GM11168 (cell line): Measurements from ENCODE around the gene GAL3ST2.

Experiments
- in situ Hi-C: fragments of 300-500 bp; cut with MboI; formaldehyde crosslinking; loops from one replicate; pipeline ENCODE4 v1.12.0; 2022; ENCODE audit warnings: low sequenced_read_pairs; ENCODE audit not compliant: unreplicated experiment

The GAL3ST2 gene

GRCh38 chr2:241836292-241836691 lies 59.7 kb downstream of the GAL3ST2 start:
- in situ Hi-C loops = no loop called here

DNA sequence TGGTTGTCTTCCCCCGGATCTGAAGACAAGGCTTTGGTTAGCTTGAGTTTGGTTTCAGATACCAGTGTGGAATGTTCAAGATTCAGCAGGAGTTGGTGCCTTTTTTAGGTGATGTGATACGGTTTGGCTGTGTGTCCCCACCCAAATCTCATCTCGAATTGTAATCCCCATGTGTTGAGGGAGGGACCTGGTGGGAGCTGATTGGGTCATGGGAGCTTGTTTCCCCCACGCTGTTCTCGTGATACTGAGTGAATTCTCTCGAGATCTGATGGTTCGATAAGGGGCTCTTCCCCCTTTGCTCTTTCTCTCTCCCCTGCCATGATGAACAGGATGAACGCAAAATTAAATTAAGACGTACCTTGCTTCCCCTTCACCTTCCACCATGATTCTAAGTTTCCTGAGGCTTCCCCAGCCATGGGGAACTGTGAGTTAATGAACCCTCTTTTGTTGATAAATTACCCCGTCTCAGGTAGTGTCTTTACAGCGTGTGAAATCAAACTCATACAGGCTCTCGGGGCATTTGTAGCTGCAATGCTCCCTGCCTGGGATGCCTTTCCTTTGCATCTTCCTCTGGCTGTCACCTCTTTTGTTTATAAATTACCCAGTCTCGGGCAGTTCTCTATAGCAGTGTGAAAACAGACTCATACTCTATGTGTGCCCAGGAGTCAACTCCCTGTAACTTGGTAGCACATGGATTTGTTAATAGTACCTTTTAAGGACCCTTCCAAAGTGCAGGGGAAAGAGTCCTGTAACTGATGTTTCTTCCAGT lies 60.8 kb downstream of the GAL3ST2 start:
- in situ Hi-C loops = no loop called here

DNA sequence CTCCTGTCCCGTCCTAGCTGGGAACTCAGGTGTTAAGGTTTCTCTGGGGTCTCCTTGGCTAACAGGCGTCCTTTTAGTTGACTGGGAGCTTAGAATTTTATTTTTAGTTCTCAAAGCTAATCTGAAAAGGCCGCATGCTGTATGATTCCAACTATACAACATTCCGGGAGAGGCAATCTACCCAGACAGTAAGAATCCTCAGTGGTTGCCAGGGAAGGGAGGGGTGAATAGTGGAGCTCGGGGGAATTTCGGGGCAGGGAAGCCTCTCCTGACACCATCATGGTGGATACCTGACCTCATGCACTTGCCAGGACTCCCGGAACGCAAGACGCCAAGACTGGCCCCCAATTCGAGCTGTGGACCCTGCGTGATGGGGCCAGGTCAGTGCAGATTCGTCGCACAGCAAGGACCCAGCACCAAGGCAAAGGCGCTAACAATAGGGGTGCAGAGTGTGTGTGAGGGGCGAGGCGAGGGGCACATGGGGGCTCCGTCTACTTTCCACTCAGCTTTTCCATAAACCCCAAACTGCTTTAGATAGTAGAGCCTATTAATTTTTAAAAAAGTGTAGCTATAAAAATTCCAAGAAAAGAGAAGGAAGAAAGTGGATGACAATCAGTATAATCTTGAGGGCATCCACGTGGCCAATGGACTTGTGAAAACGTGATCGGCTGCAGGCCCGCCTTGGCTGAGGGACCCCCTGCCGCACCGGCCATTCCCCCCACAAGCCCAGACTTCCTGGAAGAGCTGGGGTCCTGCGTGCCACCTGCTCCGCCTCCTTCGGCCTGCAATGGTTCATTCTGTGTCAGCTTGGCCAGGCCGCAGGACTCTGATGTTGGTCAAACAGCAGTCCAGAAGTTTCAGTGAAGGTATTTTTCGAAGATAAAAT lies 64.8 kb downstream of the GAL3ST2 start:
- in situ Hi-C loops = no loop called here

DNA sequence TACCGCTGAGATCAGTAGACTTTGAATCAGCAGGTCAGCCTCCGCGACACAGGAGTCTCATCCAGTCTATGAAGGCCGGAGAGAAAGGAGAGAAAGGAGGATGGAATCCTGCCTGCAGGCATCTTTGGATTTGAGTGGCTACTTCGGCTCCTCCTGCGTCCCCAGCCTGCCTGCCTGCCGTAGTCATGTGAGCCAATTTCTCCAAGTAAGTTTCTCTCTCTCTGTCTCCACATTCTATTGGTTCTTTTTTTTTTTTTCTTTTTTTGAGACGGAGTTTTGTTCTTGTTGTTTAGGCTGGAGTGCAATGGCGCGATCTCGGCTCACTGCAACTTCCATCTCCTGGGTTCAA lies 65.4 kb downstream of the GAL3ST2 start:
- in situ Hi-C loops = no loop called here

DNA sequence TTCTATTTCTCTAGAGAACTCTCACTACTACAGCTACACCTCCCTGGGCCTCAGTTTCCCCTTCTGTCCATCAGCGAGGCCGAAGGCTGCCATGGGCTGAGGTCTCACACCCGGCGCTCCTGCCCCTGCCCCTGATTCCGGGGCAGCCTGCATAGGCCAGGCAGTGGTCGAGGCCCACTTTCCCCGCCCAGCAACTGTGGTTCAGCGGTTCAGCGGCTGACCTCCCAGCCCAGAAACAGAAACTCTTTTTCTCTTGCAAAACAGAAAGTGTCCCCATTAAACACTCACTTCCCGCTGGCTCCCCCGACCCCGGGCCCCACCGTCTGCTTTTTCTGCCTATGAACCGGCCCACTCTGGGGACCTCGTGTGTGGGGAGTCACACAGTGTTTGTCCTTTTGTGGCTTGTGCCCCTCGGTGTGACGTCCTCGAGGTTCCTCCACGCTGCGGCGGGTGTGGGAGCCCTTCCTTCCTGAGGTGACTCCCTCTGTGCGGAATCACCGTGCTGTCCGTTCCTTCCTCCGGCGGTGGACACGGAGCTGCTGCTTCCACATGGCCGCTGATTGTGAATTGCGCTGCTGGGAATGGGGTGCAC lies 66.1 kb downstream of the GAL3ST2 start:
- in situ Hi-C loops = no loop called here

DNA sequence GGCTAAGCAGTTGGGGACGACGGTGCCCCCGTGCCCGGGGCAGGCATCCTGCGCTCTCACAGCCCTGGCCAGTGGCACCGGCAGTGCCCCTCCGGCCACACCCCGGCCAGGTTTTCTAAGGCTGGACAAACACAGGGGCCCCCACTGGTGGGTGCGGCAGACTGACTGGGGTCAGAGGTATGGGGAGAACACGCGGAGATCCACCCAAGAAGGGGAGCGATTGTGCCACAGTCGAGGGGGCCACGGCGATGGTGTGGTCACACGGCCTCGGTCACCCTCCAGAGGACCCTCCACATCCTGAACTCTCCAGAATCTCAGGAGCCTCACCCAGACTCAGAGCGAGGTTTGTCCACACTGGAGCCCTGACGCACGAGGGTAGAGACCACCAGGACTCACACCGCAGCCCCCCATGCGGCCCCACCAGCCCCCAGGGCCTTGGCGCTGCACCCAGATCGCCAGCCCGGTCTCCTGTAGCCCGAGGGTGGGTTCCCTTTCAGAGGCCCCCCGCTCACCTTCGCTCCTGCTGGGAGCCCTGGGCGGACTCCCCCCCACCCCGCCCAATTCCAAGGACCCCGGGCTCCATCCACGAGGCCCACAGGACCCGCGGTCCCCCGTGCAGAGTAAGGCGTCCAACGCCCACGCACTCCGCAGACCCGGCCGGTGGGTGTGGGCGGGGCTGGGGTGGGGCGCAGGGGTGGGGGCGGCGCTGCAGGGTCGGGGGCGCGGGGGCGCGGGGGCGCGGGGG lies 66.9 kb downstream of the GAL3ST2 start:
- in situ Hi-C loops = no loop called here

DNA sequence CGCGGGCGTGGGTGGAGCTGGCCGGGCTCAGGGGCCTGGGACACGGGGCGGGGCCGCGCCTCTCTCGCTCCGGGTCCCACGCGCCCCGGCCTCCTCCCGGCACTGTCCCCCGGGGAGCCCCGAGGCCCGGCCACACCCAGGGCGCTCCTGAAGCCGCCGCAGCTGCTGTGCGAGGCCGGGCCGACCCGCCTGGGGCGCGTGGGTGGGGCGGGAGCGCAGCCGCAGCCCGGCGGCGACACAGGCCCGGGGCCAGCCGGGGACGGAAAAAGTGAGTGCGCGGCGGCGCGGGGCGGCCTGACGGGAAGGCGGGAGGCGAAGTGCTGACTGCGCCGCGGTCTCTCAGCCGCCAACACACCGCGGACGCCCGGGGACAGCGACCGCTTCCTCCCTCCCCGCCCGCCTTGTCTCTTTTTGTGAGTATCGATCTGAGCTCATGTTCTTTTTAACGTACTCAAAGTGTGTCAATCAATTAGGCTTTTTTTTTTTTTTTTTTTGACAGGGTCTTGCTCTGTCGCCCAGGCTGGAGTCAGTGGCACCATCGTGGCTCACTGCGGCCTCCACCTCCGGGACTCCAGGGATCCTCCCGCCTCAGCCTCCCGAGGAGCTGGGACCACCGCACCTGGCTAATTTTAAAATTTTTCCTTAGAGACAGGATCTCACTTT lies 67.6 kb downstream of the GAL3ST2 start:
- in situ Hi-C loops = no loop called here

DNA sequence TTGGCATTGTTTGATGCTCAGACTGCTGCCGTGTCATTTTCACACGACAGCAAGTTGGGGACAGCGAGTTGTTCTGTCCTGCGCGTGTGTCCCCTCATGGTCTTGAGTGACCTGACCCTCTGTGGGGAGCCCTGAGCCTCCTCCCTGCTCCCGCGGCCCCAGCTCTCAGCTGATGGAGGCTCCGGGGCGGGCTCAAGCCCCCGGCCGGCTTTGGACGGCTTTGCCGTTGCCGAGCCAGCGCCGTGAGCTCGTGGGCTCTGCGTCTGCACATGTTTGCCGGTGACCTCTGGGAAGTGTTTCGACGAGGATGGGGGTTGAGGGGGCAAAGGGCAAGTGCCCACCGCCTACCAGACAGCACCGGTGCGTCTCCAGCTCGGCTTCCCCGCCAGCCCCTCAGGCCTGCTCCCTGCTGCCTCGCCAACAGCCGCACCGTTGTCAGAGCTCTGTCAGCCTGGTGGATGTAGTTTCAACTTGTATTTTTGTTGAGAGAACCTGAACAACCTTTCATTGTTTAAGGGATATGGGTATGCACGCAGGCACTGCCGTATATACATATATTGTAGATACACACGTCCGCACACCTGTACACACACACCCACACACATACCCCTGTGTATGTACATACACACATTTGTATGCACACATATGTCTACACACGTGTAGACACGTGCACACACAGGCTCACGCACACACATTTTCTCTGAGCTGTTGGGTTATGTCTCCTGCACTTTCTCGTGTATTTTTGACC lies 68.4 kb downstream of the GAL3ST2 start:
- in situ Hi-C loops = no loop called here

- in situ Hi-C loops = no loop called here
These were observed 69.8 kb downstream of the GAL3ST2 start for GRCh38 chr2:241846406-241846805.

DNA sequence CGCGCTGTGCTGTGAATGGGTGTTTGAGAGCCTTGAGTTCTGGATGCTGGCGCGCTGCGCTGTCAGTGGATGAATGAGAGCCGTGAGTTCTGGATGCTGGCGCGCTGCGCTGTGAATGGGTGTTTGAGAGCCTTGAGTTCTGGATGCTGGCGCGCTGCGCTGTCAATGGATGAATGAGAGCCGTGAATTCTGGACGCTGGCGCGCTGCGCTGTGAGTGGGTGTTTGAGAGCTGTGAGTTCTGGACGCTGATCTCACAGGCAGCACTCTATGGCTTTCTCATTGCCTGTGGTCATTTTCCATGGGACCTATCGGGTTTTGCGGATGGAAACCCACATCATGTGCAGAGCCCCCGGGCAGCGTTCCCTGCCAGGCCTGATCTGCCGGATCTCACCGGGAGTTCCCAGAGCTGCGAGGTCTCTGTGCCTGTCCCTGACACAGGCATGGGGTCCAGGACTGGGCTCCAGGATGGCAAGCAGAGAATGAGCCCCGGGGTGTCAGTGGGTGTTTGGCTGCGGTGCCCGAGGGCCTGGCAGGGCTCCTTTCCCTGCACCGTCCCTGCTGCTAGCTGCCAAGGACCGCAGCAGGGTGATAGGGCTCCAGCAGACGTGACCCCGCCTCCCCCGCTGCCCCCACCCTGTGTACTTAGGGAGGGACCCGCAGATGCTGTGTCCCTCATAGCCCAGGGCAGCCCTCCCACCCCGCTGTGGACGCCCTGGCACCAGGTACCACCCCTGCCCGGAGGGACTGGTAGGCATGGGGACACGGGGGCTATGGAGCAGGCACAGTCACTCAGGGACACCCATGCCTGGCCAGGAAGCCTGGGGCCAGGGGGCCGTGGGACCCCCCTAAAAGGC lies 72.4 kb downstream of the GAL3ST2 start:
- in situ Hi-C loops = no loop called here

DNA sequence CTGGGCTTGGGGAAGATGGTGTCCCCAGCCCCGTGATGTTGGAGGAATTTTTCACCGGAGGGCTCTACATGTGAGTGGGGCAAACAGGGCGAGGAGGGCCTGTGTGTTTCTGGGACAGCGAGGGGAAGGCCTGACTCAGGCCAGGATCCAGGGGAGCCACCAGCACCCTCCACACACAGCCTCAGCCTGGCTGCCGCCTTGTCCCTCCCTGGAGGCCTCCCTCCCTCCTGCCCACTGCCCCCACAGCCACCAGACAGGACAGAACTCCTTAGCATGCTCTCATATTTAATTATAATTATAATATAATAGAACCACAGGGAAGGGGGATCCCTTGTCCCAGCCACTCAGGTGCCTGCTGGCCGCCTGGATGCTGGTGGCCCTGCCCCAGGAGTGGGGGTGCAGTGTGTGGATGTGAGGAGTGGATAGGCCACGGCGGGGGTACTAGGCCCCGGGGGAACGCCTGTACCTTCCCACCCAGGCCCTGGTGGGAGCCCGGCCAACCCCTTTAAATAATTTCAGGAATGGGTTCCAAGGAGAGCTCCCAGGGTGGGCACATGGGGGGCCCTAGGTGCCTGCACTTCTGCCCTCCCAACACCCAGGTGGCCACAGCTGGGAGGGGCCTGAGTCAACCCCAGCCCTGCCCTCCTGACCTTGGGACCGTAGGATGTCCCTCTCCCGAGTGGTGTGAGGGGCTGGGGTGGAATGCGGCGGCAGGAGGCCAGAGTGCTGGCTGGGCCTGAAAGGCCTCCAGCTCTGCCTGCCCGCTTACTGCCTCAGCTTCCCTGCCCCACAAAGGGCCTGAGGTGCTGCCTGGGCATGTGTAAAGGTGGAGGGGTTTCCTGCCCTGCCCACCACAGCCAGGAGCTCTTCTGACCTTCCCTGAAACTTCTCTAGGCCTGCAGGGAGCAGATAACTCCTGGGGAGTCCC lies 73.3 kb downstream of the GAL3ST2 start:
- in situ Hi-C loops = no loop called here

- in situ Hi-C loops = no loop called here
These were observed 74.1 kb downstream of the GAL3ST2 start for GRCh38 chr2:241850544-241851324.

GRCh38 chr2:241851325-241852115 lies 74.9 kb downstream of the GAL3ST2 start:
- in situ Hi-C loops = no loop called here

GRCh38 chr2:241852116-241852980 lies 75.7 kb downstream of the GAL3ST2 start:
- in situ Hi-C loops = no loop called here
